RPMI7951 (cell line): ENCODE data around the gene KCNJ5. TPM values are rescaled to one million over a fixed set of nuclear protein-coding genes. Genes with fewer than 3 reads are reported as not detected.

ENCODE experiments used
- DNase-seq: peaks from one replicate; pipeline ENCODE4 v3.0.0-alpha.2; 2012; ENCODE audit warnings: low read depth
- total RNA-seq: library from RNA; depleted of rRNA; stranded (reverse); fragments of >200 nt; shearing (Covaris generic); gene quantifications from 2 replicates; pipeline ENCODE4 v1.2.3, GENCODE V29; 2014; rRNA removed

Gene KCNJ5
- total RNA-seq, 1 experiment from 2014 or later, result under 0.01 TPM

- peak; percentile 72 for DNase-seq
Observed at GRCh38 chr11:128956401-128957201, 65.4 kb downstream of the KCNJ5 start.

DNA sequence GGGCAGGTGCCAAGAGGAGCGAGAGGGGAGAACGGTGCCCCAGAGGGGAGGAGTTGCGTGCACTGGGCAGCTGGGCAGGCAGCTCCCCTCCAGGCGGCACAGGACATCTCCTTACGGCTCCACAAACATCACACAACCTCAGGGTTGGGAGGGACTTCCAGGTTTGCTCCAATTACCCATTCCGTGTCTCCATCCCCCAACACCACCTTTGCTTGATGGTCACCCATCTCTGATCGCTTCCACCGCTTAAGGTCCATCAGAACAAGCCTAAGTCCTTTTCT lies 66.0 kb downstream of the KCNJ5 start:
- DNase-seq, result no peak

- DNase-seq, result no peak
Observed at GRCh38 chr11:128961645-128962044, 70.5 kb downstream of the KCNJ5 start.

DNA sequence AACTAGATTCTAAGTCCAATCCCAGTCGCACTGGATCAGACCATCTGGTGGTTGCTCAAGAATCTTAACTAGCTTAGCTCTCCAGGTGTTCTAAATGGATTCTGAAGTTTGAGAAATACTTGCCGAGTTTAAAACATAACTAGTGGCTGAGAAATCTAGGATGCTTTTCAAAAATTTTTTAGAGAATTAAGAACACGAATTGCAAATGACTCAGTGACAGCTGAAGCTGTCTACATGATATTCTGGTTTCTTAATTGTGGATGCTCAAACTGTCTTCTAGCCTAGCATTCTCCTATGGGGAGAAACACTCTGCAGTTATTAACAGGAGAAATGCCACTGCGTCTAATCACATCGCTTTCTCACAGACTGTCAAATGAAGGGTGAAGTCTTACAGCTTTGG lies 71.7 kb downstream of the KCNJ5 start:
- no peak for DNase-seq

DNA sequence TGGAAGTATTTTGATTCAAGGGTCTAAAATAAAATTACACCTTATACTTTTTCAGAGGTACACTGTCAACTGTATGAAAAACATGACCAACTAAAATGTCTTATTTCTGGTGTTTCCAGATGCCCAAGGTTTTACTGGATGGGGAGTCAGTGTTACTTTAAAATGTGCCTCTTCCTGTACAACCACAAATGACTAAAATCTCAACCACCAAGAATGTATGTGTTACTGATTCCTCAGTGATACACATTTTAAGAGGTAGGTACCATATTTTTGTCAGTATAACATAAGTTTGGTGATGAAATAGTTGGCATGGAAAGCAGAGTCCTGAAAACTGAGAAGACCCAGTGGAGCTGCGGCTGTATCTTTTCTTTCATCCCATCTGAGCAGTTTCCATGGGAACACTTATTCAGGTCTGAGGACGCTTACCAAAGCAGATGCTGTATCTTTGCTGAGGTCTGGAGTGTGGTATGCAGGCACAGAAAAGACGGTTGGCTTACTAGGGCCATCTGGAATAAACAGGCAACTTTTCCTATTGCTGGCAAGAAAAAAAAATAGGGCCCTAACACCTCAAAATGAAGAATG lies 72.7 kb downstream of the KCNJ5 start:
- DNase-seq, result no peak

GRCh38 chr11:128964463-128964930 lies 73.3 kb downstream of the KCNJ5 start:
- DNase-seq, result no peak

- DNase-seq, result peak; percentile 8
Observed at GRCh38 chr11:128965485-128965884, 74.3 kb downstream of the KCNJ5 start.

- DNase-seq, result no peak
Observed at GRCh38 chr11:128967578-128967977, 76.4 kb downstream of the KCNJ5 start.

GRCh38 chr11:128968916-128969315 lies 77.8 kb downstream of the KCNJ5 start:
- DNase-seq, result no peak

Other genes with a start within 250 kb of the KCNJ5 start
- 4.8 and 7.4 TPM in 2 replicates for gene FLI1, start 197.3 kb upstream of the KCNJ5 start, total RNA-seq
- not detected in 2 replicates for gene KCNJ1, start 24.1 kb upstream of the KCNJ5 start, total RNA-seq
- gene TP53AIP1, start 51.5 kb downstream of the KCNJ5 start, total RNA-seq, result not detected in 2 replicates